Inflammatory macrophage treated with lipopolysaccharide for 1 hour (primary cell): Measurements from ENCODE around the gene LPAR1.
"Not testable (repeated sequence)": the region's sequence is repeated elsewhere in the genome, so short reads cannot be mapped to it uniquely, and the experiment has no call there.

Experiments used
- DNase-seq, 2 donors: peaks; one replicate each; pipeline ENCODE4 v3.0.0-alpha.2; 2020 to 2022

Gene LPAR1

DNA sequence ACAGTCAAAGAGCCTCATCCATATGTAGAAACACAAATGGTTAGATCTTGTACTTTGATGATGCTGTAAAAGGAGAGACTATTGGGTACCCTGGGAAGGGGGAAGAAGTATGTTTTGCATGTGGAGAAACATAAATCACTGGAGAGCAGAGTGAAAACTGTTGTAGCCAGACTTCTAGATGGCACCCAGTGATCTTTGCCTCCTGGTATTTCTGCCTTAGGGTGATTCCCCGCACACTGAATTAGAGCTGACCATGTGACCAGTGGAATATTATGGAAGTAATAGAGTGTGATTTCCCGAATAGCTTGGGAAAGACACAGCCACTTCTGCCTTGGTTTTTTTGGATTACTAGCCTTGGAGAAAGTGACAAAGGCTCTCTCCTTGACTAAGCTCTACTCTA lies 174.3 kb downstream of the LPAR1 start:
- DNase-seq, result no peak

DNA sequence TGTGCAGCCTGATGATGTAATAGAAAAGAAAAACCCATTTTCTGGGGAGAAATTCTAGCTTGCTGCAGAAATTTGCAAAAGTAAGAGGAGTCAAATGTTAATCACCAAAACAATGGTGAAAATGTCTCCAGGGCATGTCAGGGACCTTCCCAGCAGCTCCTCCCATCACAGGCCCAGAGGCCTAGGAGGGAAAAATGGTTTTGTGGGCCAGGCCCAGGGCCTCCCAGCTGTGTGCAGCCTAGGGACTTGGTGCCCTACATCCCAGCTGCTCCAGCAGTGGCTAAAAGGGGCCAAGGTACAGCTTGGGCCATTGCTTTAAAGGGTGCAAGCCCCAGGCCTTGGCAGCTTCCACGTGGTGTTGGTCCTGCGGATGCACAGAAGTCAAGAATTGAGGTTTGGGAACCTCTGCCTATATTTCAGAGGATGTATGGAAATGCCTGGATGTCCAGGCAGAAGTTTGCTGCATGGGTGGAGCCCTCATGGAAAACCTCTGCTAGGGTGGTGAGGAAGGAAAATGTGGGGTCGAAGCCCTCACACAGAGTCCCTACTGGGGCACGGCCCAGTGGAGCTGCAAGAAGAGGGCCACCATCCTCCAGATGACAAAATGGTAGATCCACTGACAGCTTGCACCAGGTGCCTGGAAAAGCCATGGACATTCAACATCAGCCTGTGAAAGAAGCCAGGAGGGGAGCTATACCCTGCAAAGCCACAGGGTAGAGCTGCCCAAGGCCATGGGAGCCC lies 176.7 kb downstream of the LPAR1 start:
- DNase-seq, result not testable (repeated sequence)

DNA sequence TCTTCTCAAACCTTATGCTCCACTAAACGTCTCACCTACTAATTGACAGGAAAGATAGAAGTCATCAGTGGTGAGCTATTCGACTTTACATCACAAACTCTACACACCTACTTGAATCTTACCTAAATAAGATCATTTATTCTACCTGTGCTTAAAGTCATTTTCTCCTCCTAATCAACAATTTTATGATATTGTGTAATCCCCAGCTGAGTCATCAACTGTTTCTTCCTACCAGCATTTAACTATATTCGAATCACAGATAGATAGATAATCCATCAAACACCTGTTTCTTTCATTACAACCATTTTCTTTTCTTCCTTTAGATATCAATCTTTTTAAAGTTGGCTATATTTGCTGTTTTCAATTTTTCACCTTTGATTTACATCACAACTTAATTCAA lies 181.5 kb downstream of the LPAR1 start:
- DNase-seq, result no peak

DNA sequence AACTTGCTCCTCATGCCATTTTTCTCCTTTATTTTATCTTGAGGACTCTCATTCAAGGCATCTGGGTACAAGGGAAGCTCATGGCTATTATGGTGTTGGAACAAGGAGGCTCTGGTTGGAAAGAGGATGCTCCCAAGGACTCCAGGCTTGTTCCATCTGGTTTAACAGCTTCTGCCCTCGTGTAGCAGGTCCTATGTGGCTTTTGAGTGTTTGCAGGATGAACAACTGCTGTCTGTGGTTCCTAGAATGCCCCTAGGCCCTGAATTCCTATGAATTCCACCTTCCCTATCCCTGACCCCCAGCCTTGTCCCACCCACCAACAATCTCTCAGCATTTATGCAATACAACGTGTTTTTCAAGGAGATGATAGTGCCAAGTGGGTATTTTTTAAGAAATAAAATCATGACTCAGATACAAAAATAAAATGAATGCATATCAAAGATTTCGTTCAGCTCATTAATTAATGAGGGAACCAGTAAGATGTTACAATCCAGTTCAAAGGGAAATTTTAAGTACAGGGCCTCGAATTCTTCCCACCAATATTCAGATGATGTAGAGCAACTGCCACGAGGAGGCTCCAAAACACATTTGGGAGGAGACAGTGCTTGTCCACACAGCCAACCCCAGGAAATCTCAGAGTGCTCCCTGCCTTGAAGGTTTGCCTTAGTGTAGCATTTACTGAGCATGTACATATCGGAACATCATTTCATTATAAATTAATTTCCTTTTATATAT lies 187.7 kb downstream of the LPAR1 start:
- no peak for DNase-seq

DNA sequence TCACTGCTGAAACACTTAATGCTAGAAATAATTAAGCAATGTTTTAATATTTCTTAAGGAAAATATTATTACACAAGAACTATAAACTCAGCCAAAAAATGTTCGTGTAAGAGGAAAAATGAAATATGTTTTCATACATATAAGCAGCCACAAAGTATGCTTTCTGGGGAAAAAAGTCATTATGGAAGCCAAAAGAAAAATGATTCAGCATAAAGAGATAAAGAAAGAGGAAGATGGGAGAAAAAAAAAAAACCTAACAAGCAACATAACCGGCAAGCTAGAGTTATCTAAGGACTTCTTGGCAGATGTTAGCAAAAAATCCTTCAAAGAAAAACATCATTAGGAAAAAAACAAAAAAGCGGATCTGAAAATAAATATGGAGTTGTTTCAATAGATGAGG lies 190.6 kb downstream of the LPAR1 start:
- DNase-seq, result no peak

DNA sequence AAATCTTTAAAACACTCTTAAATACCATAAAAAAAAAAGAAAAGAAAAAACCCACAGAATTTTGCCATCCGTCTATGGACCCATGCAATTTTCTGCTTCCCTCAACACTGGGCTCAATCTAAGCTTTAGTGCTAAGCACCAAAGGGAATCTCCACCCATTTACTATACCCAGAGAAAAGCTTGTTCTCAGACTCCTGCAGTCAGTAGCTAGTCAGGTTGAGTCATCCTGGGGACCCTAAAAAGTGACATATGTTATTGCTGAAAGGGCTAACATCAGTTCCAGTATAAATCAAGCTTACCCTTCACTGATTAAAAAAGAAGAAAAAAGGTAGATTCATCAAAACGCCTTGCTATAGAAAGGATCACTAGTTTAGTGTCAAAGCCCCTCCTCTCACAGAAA lies 192.1 kb downstream of the LPAR1 start:
- no peak for DNase-seq

DNA sequence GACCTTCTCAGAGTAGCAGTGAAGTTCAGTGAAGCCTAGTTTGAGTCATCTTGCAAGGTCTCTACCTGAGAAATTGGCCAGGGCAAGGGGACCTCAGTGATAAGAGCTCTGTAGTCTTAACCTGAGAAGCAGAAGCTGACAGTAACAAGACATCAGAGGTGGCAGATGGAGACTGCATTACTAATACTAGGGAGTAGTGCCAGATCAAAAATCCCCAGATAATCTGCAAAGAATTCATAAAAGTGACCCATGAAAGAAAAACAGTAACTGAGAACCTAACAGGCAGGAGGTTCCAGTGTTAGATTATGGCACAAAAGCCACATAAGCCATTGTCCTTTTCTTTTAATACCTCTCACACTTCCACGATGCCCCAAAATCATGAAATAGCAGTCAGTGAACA lies 194.1 kb downstream of the LPAR1 start:
- no peak for DNase-seq

DNA sequence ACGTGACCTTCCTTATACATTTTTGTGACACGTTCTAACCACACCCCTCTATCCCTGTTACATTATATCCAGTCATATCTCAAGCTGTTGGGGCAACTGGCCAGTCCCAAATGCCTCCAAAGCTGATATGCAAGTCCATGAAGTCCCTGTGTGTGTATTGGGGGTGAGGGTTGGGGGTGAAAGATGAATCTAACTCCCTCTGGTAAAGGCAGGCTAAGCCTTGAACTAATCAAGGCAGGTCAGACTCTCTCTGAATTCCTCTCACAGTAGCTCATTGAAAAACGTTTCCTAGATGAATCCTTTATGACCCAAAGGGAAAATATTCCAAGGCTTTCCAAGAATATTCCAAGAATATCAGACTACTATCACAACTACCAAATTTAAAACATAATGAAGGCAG lies 195.3 kb downstream of the LPAR1 start:
- DNase-seq, result no peak

DNA sequence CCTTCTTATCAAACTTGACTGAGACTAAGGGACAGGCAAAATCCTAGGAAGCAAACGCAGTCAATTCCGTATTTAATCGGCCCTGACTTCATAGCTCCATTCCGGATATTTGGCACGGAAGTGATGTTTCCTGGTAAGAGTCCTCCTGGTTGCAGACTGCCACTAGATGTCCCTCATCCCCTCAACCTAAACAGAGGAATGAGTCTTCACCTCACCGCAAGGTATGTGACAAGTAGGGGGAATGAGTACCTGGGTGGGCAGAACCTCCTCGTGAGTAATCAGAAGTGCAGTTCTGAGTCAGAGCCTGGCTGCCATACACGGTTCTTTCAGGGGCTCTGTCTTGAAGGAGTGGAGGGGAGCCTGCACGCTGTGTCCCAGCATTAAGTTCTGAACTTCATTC lies 196.1 kb downstream of the LPAR1 start:
- no peak for DNase-seq

DNA sequence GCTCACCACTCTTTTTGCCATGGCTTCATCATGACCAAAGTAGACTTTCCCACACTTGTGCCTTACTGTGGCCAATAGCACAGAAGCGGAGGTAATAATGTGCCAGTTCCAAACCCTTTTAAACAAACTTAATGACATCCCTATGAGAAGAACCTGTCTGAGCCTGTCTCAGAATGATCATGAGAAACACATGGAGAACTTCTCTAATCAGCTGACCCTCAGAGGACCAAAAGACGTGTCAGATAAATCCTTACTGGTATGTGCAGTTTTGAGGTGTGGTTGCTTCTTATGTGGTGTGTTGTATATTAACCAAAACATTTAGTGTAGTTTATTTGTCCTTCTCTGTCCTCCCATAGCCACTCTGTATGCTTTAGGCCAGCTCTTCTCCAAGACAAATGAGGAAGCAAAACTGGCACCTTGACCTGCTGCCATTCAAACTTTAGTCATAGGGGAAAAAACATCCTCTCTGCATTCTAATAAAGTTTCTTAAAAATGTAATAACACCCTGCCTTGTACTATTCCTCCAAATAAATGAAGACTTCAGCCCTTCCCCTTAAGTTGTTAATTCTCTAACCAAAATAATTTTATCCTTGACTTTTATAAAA lies 200.8 kb downstream of the LPAR1 start:
- no peak for DNase-seq

DNA sequence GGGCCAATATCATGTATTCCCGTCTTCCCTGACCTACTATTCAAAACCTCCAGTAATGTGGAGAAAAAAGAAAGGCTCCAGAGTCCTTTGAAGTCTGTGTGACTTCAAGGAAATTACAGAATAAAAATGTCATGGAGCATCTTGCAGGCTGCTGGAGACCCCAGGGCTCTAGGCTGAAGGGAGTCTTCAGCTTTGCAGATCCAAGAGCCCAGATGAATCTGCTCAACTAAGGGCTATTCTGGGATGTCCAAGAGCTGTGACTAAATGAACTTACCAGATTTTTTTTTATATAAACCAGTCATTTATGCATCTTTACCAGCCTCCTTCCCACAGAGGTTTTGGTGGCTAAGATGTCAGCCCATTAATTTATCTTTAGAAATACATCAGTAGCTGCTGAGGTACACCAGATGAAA lies 202.4 kb downstream of the LPAR1 start:
- DNase-seq, result no peak

DNA sequence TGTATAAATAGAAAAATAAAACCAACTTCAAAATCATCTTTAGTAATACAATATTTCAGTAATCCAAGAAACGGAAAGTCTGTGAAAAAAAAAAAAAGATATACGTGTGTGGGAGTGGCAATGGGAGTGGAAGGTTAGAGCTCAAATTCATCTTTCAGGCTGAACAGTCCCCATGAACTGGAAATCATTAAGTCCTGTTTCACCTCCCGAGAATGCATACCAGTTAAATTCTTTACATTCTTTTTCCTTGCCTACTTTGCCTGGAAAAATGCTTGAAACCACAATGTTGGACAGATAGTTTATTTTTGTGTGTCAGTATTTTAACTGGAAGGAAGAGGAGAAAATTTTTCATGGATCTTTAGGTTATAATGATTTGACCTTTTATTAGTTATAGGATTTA lies 202.9 kb downstream of the LPAR1 start:
- no peak for DNase-seq

DNA sequence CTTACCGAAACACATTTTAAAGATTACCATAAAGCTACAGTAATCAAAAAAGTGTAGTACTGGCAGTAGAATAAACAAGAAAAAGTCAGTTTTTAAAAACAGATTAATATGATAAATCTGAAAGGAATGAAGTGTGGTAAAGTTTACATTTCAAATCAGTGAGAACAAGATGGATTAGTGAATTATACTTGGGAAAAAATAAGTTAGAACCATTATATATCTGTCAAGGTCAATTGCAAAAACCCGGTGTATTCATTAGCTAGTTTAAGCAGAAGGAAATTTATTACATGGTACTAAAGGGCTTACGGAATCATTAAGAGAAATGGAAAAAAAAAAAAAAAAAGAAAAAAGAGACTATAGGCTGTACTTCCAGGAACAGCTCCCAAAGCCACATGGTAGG lies 205.3 kb downstream of the LPAR1 start:
- DNase-seq, result no peak

DNA sequence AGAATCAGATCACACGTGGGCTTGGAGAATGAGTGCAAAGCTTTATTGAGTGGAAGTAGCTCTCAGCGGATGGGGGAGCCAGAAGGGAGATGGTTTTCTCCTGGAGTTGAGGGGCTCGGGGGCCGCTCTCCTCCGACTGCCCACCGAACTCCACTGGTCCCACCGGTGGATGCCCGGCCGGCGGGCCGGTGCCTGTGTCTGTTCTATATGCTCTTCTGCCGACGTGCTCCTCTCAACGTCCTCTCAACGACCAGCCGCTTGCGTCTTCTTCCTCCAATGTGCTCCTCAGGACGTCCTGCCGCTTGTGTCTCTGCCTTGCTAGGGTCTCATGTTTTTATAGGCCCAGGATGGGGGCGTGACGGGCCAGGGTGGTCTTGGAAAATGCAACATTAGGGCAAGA lies 207.8 kb downstream of the LPAR1 start:
- DNase-seq, result no peak

DNA sequence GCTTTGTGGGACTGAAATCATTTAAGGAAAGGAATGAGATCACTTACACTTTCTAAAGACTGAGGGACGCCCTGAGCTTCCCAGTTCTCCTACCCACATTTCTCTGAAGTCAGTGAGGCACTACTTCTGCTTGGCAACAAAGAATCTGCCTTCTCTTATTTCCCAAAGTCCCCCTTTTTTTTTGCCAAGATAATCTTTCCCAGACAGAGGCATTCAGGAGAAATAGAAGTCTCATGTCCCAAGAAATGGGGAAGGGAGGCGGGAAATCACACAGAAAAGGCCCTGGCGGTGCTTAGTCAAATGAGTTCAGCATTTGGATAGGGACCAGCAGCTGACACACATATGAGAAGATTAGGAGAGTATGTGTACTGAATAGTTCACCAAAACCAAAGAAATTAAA lies 210.0 kb downstream of the LPAR1 start:
- DNase-seq, result no peak

DNA sequence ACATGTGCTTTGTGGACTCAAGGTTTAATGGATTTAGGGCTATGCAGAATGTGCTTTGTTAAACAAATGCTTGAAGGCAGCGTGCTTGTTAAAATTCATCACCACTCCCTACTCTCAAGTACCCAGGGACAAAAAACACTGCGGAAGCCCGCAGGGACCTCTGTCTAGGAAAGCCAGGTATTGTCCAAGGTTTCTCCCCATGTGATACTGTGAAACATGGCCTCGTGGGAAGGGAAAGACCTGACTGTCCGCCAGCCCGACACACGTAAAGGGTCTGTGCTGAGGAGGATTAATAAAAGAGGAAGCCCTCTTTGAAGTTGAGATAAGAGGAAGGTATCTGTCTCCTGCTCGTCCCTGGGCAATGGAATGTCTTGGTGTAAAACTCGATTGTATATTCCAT lies 211.9 kb downstream of the LPAR1 start:
- DNase-seq, result not testable (repeated sequence)

DNA sequence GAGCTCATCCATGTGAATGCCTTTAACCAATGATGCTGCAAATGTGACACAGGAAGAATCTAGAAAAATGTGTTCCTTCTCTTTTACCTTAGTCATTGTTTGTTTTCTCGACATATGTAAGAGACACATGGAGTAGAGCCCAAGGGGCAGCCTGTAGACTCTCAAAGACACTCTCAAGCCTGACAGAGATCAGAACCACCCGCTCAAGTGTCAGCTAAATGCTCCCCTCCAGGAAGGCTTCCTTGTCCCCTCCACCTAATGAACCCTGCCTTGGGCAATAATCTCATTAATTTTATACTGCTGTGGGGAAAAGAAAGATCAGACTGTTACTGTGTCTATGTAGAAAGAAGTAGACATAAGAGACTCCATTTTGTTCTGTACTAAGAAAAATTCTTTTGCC lies 212.3 kb downstream of the LPAR1 start:
- DNase-seq, result no peak

DNA sequence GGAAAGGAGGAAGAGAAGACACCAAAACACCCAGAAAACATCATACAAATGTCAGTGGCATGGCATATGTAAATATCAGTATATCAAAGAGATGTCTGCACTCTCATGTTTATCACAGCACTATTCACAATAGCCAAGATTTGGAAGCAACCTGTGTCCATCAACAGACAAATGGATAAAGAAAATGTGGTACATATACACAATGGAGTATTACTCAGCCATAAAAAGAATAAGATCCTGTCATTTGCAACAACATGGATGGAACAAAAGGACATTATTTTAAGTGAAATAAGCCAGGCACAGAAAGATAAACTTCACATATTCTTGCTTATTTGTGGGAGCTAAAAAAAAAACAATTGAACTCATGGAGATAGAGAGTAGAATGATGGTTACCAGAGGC lies 213.1 kb downstream of the LPAR1 start:
- not testable (repeated sequence) for DNase-seq
